ENCODE results near the gene ST3GAL4. TPM values are rescaled to one million over a fixed set of nuclear protein-coding genes. Genes with fewer than 3 reads are reported as not detected.

ST3GAL4 gene
- total and polyA plus RNA-seq, 10 of the 15 experiments (the other 5 are each of a cell fraction or from before 2014, with no cell fraction given) = 3.8 to 8.1 (median 6.5) TPM; not detected in 2

DNA sequence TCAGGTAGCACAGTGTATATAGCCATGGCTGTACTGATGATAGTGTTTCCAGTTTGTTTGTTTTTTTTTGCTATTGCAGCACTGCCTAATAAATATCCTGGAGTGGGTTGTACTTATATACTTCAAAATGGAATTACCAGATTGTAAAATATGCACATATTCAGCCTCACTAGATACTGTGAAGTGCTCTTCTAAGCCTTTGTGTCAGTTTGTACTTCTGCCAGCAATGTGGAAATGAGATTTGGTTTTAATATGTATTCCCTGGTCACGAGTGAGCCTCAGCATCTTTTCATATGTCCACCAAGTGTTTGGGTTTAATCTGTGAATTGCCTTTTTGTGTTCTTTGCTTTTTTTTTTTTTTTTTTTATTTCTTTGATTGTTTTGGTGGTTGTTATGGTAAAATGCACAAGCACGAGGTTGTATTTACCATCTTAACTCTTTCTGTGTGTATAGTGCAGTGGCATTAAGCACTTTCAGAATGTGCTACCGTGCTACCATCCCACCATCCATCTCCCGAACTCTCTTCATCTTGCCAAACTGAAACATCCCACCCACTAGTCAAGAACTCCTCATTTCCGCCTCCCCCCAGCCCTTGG, 34.9 kb downstream of the ST3GAL4 start:
- TF ChIP-seq, protein P1, sequence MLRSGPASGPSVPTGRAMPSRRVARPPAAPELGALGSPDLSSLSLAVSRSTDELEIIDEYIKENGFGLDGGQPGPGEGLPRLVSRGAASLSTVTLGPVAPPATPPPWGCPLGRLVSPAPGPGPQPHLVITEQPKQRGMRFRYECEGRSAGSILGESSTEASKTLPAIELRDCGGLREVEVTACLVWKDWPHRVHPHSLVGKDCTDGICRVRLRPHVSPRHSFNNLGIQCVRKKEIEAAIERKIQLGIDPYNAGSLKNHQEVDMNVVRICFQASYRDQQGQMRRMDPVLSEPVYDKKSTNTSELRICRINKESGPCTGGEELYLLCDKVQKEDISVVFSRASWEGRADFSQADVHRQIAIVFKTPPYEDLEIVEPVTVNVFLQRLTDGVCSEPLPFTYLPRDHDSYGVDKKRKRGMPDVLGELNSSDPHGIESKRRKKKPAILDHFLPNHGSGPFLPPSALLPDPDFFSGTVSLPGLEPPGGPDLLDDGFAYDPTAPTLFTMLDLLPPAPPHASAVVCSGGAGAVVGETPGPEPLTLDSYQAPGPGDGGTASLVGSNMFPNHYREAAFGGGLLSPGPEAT (IDR thresholded peaks at IDR 0.05; ENCODE audit: low read depth) = no peak
- TF ChIP-seq SUZ12 (IDR thresholded peaks at IDR 0.05; ENCODE audit: unreplicated experiment) (no peak), POLR2AphosphoS2 (IDR thresholded peaks at IDR 0.05; ENCODE audit: low read depth, low read length) (no peak), CBFB (IDR thresholded peaks at IDR 0.05; ENCODE audit: low read depth) (no peak), ZZZ3 (IDR thresholded peaks at IDR 0.05; ENCODE audit: control insufficient read depth, insufficient read length, low read depth) (no peak), TCF12 (IDR thresholded peaks at IDR 0.05; ENCODE audit: low read depth, low read length) (no peak), SP1 (IDR thresholded peaks at IDR 0.05; ENCODE audit: low read depth, low read length) (no peak), YY1 (IDR thresholded peaks at IDR 0.05; ENCODE audit: low read depth, low read length) (no peak), BMI1 (IDR thresholded peaks at IDR 0.05; ENCODE audit: borderline replicate concordance) (no peak)
- TF ChIP-seq, protein P2, sequence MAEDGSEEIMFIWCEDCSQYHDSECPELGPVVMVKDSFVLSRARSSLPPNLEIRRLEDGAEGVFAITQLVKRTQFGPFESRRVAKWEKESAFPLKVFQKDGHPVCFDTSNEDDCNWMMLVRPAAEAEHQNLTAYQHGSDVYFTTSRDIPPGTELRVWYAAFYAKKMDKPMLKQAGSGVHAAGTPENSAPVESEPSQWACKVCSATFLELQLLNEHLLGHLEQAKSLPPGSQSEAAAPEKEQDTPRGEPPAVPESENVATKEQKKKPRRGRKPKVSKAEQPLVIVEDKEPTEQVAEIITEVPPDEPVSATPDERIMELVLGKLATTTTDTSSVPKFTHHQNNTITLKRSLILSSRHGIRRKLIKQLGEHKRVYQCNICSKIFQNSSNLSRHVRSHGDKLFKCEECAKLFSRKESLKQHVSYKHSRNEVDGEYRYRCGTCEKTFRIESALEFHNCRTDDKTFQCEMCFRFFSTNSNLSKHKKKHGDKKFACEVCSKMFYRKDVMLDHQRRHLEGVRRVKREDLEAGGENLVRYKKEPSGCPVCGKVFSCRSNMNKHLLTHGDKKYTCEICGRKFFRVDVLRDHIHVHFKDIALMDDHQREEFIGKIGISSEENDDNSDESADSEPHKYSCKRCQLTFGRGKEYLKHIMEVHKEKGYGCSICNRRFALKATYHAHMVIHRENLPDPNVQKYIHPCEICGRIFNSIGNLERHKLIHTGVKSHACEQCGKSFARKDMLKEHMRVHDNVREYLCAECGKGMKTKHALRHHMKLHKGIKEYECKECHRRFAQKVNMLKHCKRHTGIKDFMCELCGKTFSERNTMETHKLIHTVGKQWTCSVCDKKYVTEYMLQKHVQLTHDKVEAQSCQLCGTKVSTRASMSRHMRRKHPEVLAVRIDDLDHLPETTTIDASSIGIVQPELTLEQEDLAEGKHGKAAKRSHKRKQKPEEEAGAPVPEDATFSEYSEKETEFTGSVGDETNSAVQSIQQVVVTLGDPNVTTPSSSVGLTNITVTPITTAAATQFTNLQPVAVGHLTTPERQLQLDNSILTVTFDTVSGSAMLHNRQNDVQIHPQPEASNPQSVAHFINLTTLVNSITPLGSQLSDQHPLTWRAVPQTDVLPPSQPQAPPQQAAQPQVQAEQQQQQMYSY (CRISPR knock-in tag; IDR thresholded peaks at IDR 0.05) = no peak
- TF ChIP-seq, protein P3, sequence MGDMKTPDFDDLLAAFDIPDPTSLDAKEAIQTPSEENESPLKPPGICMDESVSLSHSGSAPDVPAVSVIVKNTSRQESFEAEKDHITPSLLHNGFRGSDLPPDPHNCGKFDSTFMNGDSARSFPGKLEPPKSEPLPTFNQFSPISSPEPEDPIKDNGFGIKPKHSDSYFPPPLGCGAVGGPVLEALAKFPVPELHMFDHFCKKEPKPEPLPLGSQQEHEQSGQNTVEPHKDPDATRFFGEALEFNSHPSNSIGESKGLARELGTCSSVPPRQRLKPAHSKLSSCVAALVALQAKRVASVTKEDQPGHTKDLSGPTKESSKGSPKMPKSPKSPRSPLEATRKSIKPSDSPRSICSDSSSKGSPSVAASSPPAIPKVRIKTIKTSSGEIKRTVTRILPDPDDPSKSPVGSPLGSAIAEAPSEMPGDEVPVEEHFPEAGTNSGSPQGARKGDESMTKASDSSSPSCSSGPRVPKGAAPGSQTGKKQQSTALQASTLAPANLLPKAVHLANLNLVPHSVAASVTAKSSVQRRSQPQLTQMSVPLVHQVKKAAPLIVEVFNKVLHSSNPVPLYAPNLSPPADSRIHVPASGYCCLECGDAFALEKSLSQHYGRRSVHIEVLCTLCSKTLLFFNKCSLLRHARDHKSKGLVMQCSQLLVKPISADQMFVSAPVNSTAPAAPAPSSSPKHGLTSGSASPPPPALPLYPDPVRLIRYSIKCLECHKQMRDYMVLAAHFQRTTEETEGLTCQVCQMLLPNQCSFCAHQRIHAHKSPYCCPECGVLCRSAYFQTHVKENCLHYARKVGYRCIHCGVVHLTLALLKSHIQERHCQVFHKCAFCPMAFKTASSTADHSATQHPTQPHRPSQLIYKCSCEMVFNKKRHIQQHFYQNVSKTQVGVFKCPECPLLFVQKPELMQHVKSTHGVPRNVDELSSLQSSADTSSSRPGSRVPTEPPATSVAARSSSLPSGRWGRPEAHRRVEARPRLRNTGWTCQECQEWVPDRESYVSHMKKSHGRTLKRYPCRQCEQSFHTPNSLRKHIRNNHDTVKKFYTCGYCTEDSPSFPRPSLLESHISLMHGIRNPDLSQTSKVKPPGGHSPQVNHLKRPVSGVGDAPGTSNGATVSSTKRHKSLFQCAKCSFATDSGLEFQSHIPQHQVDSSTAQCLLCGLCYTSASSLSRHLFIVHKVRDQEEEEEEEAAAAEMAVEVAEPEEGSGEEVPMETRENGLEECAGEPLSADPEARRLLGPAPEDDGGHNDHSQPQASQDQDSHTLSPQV (IDR thresholded peaks at IDR 0.05) = no peak
- BruUV-seq (replicated peaks) = no TSS peak
- H3K9me3 ChIP-seq (replicated peaks; ENCODE audit: control insufficient read depth, insufficient read depth, low read length) = no peaks in the 10 kb centered on the region
- WGBS (ENCODE audit: insufficient coverage, insufficient replicate concordance, low lambda C conversion rate, missing lambda C conversion rate) = 40% methylated on average over 5 of the region's 5 CpGs
- POLR2A ChIA-PET = interaction anchor here (0.6 kb wide), 1 partner anchor 30 kb away, joined by 3 read pairs; no protein-coding TSS in a partner anchor
- H3K9ac ChIP-seq (ENCODE audit: control insufficient read depth, insufficient read depth, low read length) = no peak overlapping the region
- SMC1A ChIA-PET (ENCODE audit: uncharacterized antibody, unreplicated experiment) = no interaction called here
- no peaks in the 10 kb centered on the region for H3K27me3 ChIP-seq (replicated peaks in 1 of 2; ENCODE audit: control insufficient read depth in 2 of 2, insufficient read depth in 2 of 2, low read length in 1 of 2)
- H4K20me1 ChIP-seq (ENCODE audit: control insufficient read depth, insufficient read depth) = no peaks in the 10 kb centered on the region
- peaks cover 9% of the 10 kb centered on the region for H3K4me1 ChIP-seq (ENCODE audit: control insufficient read depth, insufficient read depth, low read length)
- no peak overlapping the region for H3K27ac ChIP-seq (ENCODE audit: control insufficient read depth, insufficient read depth)
- intact Hi-C loops (cut with micrococcal nuclease; ENCODE audit: unreplicated experiment) = no loop called here
- RAD21 ChIA-PET (ENCODE audit: unreplicated experiment) = no interaction called here
- DNase-seq (ENCODE audit: low read depth, low spot score) = no peak
- no peaks in the 10 kb centered on the region for H3K36me3 ChIP-seq (ENCODE audit: control insufficient read depth in 2 of 2, insufficient read depth in 2 of 2, low read length in 1 of 2)
- ATAC-seq = no peak
- H3K4me3 ChIP-seq = no peak overlapping the region
- no peaks in the 10 kb centered on the region for H3K79me2 ChIP-seq (ENCODE audit: control insufficient read depth, insufficient read depth, low read length)
- no peak overlapping the region for H2AFZ ChIP-seq (ENCODE audit: control insufficient read depth, low read depth, low read length)
- CTCF ChIA-PET = no interaction called here
- FAIRE-seq = no peak
- no peak overlapping the region for H3K4me2 ChIP-seq (ENCODE audit: control insufficient read depth, insufficient read depth)
- in situ Hi-C loops (cut with MboI) = no loop called here

Measured in GM12878 (cell line).